HepG2 (cell line): ENCODE measurements around the gene ERC1.

Experiments
- CTCF ChIP-seq: sonication (generic); formaldehyde crosslinking; IDR thresholded peaks from 2 replicates; pipeline ENCODE4 v1.5.0; 2020; ENCODE audit warnings: mild to moderate bottlenecking, missing genetic modification reagents, moderate library complexity
- RFX5 ChIP-seq: IDR thresholded peaks from 2 replicates; pipeline ENCODE4 v1.6.1; 2011; ENCODE audit warnings: low read depth, low read length, improper control_type of control experiment
- TF ChIP-seq, protein P1 (sequence below): sonication (generic); formaldehyde crosslinking; IDR thresholded peaks from 2 replicates; pipeline ENCODE4 v1.8.0; 2022; ENCODE audit warnings: low read depth, missing genetic modification reagents

GRCh38 chr12:1174659-1175058 is 183.6 kb downstream of the ERC1 start:
- no peak for TF ChIP-seq RFX5
- no peak for TF ChIP-seq CTCF (CRISPR knock-in tag)
- TF ChIP-seq, protein P1, sequence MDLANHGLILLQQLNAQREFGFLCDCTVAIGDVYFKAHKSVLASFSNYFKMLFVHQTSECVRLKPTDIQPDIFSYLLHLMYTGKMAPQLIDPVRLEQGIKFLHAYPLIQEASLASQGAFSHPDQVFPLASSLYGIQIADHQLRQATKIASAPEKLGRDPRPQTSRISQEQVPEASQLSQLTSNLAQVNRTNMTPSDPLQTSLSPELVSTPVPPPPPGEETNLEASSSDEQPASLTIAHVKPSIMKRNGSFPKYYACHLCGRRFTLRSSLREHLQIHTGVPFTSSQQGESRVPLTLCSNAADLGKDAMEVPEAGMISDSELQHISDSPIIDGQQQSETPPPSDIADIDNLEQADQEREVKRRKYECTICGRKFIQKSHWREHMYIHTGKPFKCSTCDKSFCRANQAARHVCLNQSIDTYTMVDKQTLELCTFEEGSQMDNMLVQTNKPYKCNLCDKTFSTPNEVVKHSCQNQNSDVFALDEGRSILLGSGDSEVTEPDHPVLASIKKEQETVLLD, result no peak
